OCI-LY7 (cell line): ENCODE results near the gene PDGFD. TPM values are rescaled to one million over a fixed set of nuclear protein-coding genes. Genes with fewer than 3 reads are reported as not detected.

Experiments
- BruUV-seq: library from RNA; stranded (reverse); fragments of 400-500 nt; replicated peaks from 2 replicates; lab custom pipeline; 2021; lab: Mats Ljungman, UMichigan
- CTCF ChIA-PET: fragments of 300-600 bp; sonication (Branson Sonifier 250); formaldehyde crosslinking; loops from one replicate; lab custom pipeline; 2022; ENCODE audit warnings: antibody characterized with exemption; ENCODE audit not compliant: unreplicated experiment; lab: Charles Lee
- POLR2A ChIA-PET: fragments of 300-600 bp; sonication (Branson Sonifier 250); formaldehyde crosslinking; loops from one replicate; lab custom pipeline; 2022; ENCODE audit warnings: antibody characterized with exemption; lab: Charles Lee
- DNase-seq: peaks from one replicate; pipeline ENCODE4 v3.0.0-alpha.2; 2015; ENCODE audit warnings: low spot score
- H2AFZ ChIP-seq: fragments of 200-600 bp; sonication (generic), shearing (Covaris generic); 2 replicates; pipeline ENCODE4 v1.6.1; 2014; ENCODE audit warnings: mild to moderate bottlenecking, antibody characterized with exemption, low read length, moderate library complexity
- H3K27ac ChIP-seq: fragments of 200-600 bp; sonication (generic); 2 replicates; pipeline ENCODE4 v1.5.1; 2014; ENCODE audit warnings: mixed run types, low read depth, mild to moderate bottlenecking, moderate library complexity, low read length, inconsistent platforms; ENCODE audit not compliant: poor library complexity, severe bottlenecking
- H3K36me3 ChIP-seq: fragments of 200-600 bp; sonication (generic); 2 replicates; pipeline ENCODE4 v1.6.1; 2014; ENCODE audit warnings: mild to moderate bottlenecking, antibody characterized with exemption, low read length, moderate library complexity, mixed read lengths; ENCODE audit not compliant: insufficient read depth
- H3K4me1 ChIP-seq: fragments of 200-600 bp; sonication (generic); 2 replicates; pipeline ENCODE4 v1.5.1; 2014; ENCODE audit warnings: mild to moderate bottlenecking, low read length; ENCODE audit not compliant: insufficient read depth, poor library complexity, severe bottlenecking
- H3K4me2 ChIP-seq: fragments of 200-600 bp; sonication (generic); 2 replicates; pipeline ENCODE4 v1.6.1; 2014; ENCODE audit warnings: mild to moderate bottlenecking, low read length
- H3K4me3 ChIP-seq: fragments of 200-600 bp; sonication (generic); 2 replicates; pipeline ENCODE4 v1.5.1; 2014; ENCODE audit warnings: mild to moderate bottlenecking, low read depth, low read length; ENCODE audit not compliant: poor library complexity, severe bottlenecking
- H3K79me2 ChIP-seq: fragments of 200-600 bp; sonication (generic); 2 replicates; pipeline ENCODE4 v1.6.1; 2016; ENCODE audit warnings: low read depth, mild to moderate bottlenecking, low read length, moderate library complexity, mixed read lengths; ENCODE audit not compliant: insufficient read depth
- H3K9me2 ChIP-seq: fragments of 200-600 bp; sonication (generic); 2 replicates; pipeline ENCODE4 v1.6.1; 2016; ENCODE audit warnings: mild to moderate bottlenecking, low read length, mixed read lengths; ENCODE audit not compliant: insufficient read depth
- H3K9me3 ChIP-seq: fragments of 200-600 bp; sonication (generic); 2 replicates; pipeline ENCODE4 v1.6.1; 2014; ENCODE audit warnings: mild to moderate bottlenecking, mixed run types, low read length, mixed read lengths
- H4K20me1 ChIP-seq: fragments of 200-600 bp; sonication (generic); 2 replicates; pipeline ENCODE4 v1.6.1; 2014; ENCODE audit warnings: mild to moderate bottlenecking, antibody characterized with exemption, low read length, moderate library complexity, mixed read lengths; ENCODE audit not compliant: insufficient read depth
- EZH2phosphoT487 ChIP-seq: fragments of 200-600 bp; sonication (generic); IDR thresholded peaks from 2 replicates; pipeline ENCODE4 v1.6.1; 2018; ENCODE audit warnings: low read depth, borderline replicate concordance, mild to moderate bottlenecking, mixed run types, antibody characterized with exemption, low read length, moderate library complexity, mixed read lengths
- intact Hi-C: fragments of 100-400 bp; cut with micrococcal nuclease; formaldehyde crosslinking; loops from one replicate; pipeline ENCODE4 v1.10.0; 2022; ENCODE audit not compliant: unreplicated experiment
- total RNA-seq, 2 experiments: library from RNA; depleted of rRNA in 1 of 2; stranded (reverse); fragments of >200 nt in 1 of 2; shearing (Covaris generic) in 1 of 2; gene quantifications; 2 replicates each; pipeline ENCODE4 v1.2.3, GENCODE V29; 2014 to 2022
- TF ChIP-seq, protein P1 (sequence below): fragments of 200-600 bp; sonication (generic); conservative IDR thresholded peaks from 2 replicates; pipeline ENCODE4 v1.5.1; 2014; ENCODE audit warnings: mild to moderate bottlenecking, antibody characterized with exemption, low read length, moderate library complexity, mixed read lengths

The PDGFD gene
- total RNA-seq, 2 experiments from 2014 or later: 1.0 to 6.0 TPM

DNA sequence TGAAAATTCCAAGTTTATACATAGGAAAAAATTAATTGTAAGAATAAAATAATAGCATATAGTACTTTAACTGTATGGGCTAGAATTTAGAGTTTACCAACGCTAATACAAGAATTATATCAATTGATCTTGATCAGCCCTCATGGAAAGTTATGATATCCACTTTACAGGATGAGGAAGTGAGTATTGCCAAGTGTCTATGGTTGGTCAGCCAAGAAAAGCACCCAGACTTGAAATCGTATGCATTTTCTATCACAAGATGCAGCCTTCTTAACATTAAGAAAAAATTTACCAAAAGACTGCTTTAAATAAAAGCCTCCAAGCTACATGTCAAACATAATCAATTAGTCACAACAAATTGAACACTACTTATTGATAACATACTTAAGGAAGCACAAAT, 74.5 kb downstream of the PDGFD start:
- no TSS peak for BruUV-seq
- no peaks in the 10 kb centered on the region for H3K9me2 ChIP-seq
- no peak for TF ChIP-seq EZH2phosphoT487
- TF ChIP-seq, protein P1, sequence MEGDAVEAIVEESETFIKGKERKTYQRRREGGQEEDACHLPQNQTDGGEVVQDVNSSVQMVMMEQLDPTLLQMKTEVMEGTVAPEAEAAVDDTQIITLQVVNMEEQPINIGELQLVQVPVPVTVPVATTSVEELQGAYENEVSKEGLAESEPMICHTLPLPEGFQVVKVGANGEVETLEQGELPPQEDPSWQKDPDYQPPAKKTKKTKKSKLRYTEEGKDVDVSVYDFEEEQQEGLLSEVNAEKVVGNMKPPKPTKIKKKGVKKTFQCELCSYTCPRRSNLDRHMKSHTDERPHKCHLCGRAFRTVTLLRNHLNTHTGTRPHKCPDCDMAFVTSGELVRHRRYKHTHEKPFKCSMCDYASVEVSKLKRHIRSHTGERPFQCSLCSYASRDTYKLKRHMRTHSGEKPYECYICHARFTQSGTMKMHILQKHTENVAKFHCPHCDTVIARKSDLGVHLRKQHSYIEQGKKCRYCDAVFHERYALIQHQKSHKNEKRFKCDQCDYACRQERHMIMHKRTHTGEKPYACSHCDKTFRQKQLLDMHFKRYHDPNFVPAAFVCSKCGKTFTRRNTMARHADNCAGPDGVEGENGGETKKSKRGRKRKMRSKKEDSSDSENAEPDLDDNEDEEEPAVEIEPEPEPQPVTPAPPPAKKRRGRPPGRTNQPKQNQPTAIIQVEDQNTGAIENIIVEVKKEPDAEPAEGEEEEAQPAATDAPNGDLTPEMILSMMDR: no peak
- H3K36me3 ChIP-seq: no peaks in the 10 kb centered on the region
- ChIA-PET POLR2A (no interaction called here), CTCF (no interaction called here)
- no peaks in the 10 kb centered on the region for H4K20me1 ChIP-seq
- H2AFZ ChIP-seq: no peak overlapping the region
- no peak for DNase-seq
- no peaks in the 10 kb centered on the region for H3K79me2 ChIP-seq
- no peak overlapping the region for H3K4me2 ChIP-seq
- H3K27ac ChIP-seq: no peak overlapping the region
- no peak overlapping the region for H3K4me3 ChIP-seq
- no peaks in the 10 kb centered on the region for H3K4me1 ChIP-seq
- H3K9me3 ChIP-seq: no peaks in the 10 kb centered on the region
- intact Hi-C loops: no loop called here

DNA sequence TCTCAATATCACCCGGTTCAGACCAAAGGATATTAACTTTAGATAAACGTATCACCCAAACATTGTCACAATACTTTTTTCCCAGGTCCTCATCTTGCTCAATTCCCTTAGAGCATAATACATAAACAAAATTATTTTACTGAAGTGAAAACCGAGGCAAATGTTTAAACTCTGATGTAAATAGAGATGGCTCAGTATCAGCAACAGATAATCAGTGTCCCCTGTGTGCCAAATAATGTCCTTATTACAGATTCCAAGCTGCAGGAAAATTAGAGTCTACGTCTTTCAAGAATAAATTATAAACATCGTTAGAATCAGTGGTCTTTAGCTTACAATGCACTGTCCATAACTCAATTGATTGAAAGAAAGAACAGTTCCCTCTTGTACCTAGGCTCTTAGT, 77.3 kb downstream of the PDGFD start:
- intact Hi-C loops: no loop called here
- Histone ChIP-seq H3K4me1 (no peaks in the 10 kb centered on the region), H3K9me2 (no peaks in the 10 kb centered on the region), H4K20me1 (no peaks in the 10 kb centered on the region), H2AFZ (no peak overlapping the region), H3K27ac (no peak overlapping the region), H3K79me2 (no peaks in the 10 kb centered on the region), H3K4me3 (no peak overlapping the region), H3K9me3 (no peaks in the 10 kb centered on the region), H3K4me2 (no peak overlapping the region), H3K36me3 (no peaks in the 10 kb centered on the region)
- no peak for DNase-seq
- no peak for TF ChIP-seq EZH2phosphoT487
- TF ChIP-seq, protein P1: no peak
- ChIA-PET CTCF (no interaction called here), POLR2A (interaction anchor here (0.7 kb wide), 2 partner anchors 9 to 77 kb away, joined by 5 read pairs; no protein-coding TSS in a partner anchor)
- no TSS peak for BruUV-seq

DNA sequence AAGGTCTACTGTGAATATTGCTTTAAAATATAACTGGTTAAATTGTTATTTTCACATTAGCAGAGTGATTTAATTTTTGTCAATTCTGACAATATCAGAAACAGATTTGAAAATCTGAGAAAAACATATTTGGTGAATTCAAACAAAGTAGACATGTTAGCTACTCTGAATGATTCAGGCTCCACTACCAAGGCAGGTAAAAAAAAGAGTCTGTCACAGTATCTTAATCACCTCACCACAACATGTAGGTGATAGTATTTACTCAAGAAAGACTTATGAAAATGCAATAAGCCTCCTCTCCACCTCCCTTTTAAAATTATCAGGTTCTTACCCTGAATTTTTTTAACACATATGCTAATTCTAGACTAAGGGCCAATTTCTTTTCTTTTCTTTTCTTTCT, 85.0 kb downstream of the PDGFD start:
- BruUV-seq: no TSS peak
- H3K9me2 ChIP-seq: no peaks in the 10 kb centered on the region
- no peaks in the 10 kb centered on the region for H3K36me3 ChIP-seq
- no peak overlapping the region for H3K27ac ChIP-seq
- no peak for DNase-seq
- H3K4me1 ChIP-seq: no peaks in the 10 kb centered on the region
- no peak overlapping the region for H2AFZ ChIP-seq
- POLR2A ChIA-PET: no interaction called here
- CTCF ChIA-PET: no interaction called here
- no peak overlapping the region for H3K4me2 ChIP-seq
- H3K4me3 ChIP-seq: no peak overlapping the region
- H4K20me1 ChIP-seq: no peaks in the 10 kb centered on the region
- intact Hi-C loops: no loop called here
- no peaks in the 10 kb centered on the region for H3K79me2 ChIP-seq
- H3K9me3 ChIP-seq: no peaks in the 10 kb centered on the region
- TF ChIP-seq EZH2phosphoT487: no peak
- TF ChIP-seq, protein P1: no peak
